ENCODE data around the gene TNPO3.
"Not testable (repeated sequence)": the region's sequence is repeated elsewhere in the genome, so short reads cannot be mapped to it uniquely, and the experiment has no call there.

DNA sequence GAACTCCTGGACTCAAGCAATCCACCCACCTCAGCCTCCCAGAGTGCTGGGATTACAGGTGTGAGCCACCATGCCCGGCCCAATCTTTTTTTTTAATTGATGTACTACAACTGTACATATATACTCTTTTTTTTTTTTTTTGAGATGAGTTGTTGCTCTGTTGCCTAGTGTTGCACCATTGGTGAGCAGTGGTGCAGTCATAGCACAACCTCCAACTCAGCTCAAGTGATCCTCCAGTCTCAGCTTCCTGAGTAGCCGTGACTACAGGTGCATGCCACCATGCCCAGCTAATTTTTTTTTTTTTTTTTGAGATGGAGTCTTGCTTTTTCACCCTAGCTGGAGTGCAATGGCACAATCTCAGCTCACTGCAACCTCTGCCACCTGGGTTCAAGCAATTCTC lies 111.7 kb downstream of the TNPO3 start:
- not testable (repeated sequence) for TF ChIP-seq CTCF, POLR2A (IDR thresholded peaks at IDR 0.05)
